HAP-1 (cell line): ENCODE measurements around the gene KLHL22.
"Not testable (repeated sequence)": the region's sequence is repeated elsewhere in the genome, so short reads cannot be mapped to it uniquely, and the experiment has no call there.

Experiments used
- DNase-seq, 2 experiments: peaks; one replicate each; pipeline ENCODE4 v3.0.0-alpha.2; 2016 to 2020; ENCODE audit warnings: low spot score in 2 of 2
- H3K27me3 ChIP-seq: fragments of 250-450 bp; sonication (Bioruptor Pico); 2 replicates; pipeline ENCODE4 v1.5.1; 2020; ENCODE audit warnings: low read depth, mild to moderate bottlenecking, moderate library complexity
- H3K36me3 ChIP-seq: fragments of 250-450 bp; sonication (Bioruptor Pico); replicated peaks from 2 replicates; pipeline ENCODE4 v1.5.1; 2020; ENCODE audit warnings: mild to moderate bottlenecking
- H3K4me1 ChIP-seq: fragments of 250-450 bp; sonication (Bioruptor Pico); 2 replicates; pipeline ENCODE4 v1.5.1; 2020; ENCODE audit warnings: mild to moderate bottlenecking
- H3K4me3 ChIP-seq: fragments of 250-450 bp; sonication (Bioruptor Pico); 2 replicates; pipeline ENCODE4 v1.5.1; 2020; ENCODE audit warnings: mild to moderate bottlenecking, moderate library complexity
- H3K9me3 ChIP-seq: fragments of 250-450 bp; sonication (Bioruptor Pico); 2 replicates; pipeline ENCODE4 v1.5.1; 2020; ENCODE audit warnings: mild to moderate bottlenecking, moderate library complexity
- in situ Hi-C: fragments of 300-500 bp; cut with MboI; formaldehyde crosslinking; loops from 3 replicates; pipeline ENCODE4 v1.14.3; 2020; ENCODE audit warnings: low sequenced_read_pairs, inconsistent platforms, mixed read lengths

KLHL22 gene

DNA sequence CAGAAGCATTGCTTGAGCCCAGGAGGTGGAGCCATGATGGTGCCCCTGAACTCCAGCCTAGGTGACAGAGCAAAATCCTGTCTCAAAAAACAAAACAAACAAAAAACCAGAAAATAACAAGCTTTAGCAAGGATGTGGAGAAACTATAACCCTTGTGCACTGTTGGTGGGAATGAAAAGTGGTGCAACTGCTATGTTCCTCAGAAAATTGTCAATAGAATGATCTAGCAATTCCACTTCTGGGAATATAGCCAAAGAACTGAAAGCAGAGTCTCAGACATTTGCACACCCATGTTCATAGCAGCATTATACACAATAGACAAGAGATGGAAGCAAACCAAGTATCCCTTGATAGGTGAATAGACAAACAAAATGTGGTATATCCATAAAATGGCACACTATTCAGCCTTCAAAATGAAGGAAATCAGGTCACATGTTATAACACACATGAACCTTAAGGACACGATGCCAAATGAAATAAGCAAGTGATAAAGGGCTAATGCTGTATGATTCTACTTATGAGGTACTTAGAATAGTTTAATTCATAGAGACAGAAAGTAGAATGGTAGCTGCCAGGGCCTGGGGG lies 15.9 kb downstream of the KLHL22 start:
- H3K9me3 ChIP-seq: no peaks in the 10 kb centered on the region
- DNase-seq: no peak
- no peaks in the 10 kb centered on the region for H3K36me3 ChIP-seq
- H3K4me1 ChIP-seq: no peaks in the 10 kb centered on the region
- no peaks in the 10 kb centered on the region for H3K27me3 ChIP-seq
- in situ Hi-C loops: no loop called here
- no peak overlapping the region for H3K4me3 ChIP-seq

GRCh38 chr22:20478059-20478458 lies 17.5 kb downstream of the KLHL22 start:
- H3K4me3 ChIP-seq, H3K9me3 ChIP-seq, DNase-seq, H3K36me3 ChIP-seq, H3K4me1 ChIP-seq, H3K27me3 ChIP-seq, in situ Hi-C loops: not testable (repeated sequence)

GRCh38 chr22:20475569-20475968 lies 20.0 kb downstream of the KLHL22 start:
- DNase-seq, H3K9me3 ChIP-seq, H3K27me3 ChIP-seq, in situ Hi-C loops, H3K36me3 ChIP-seq, H3K4me1 ChIP-seq, H3K4me3 ChIP-seq: not testable (repeated sequence)

DNA sequence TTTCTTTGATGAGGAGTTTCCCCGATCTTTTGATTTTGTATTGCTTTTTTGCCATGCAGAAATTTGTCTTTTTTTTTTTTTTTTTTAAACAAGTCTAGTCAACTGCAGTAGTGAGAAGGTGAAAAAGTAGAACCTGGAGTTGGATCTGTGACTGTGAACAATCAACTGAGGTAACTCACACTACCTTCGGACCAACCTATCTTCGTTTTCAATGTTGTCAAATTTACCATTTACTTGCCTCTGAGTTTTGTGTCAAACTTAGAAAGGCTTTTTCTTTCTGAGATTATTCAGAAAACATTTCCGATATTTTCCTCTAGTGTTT lies 20.5 kb downstream of the KLHL22 start:
- no peaks in the 10 kb centered on the region for H3K9me3 ChIP-seq
- H3K36me3 ChIP-seq: peaks cover 6% of the 10 kb centered on the region; the same call in 1 of the 2 replicates
- no peak for DNase-seq
- H3K4me1 ChIP-seq: no peaks in the 10 kb centered on the region
- in situ Hi-C loops: no loop called here
- no peaks in the 10 kb centered on the region for H3K27me3 ChIP-seq
- no peak overlapping the region for H3K4me3 ChIP-seq

DNA sequence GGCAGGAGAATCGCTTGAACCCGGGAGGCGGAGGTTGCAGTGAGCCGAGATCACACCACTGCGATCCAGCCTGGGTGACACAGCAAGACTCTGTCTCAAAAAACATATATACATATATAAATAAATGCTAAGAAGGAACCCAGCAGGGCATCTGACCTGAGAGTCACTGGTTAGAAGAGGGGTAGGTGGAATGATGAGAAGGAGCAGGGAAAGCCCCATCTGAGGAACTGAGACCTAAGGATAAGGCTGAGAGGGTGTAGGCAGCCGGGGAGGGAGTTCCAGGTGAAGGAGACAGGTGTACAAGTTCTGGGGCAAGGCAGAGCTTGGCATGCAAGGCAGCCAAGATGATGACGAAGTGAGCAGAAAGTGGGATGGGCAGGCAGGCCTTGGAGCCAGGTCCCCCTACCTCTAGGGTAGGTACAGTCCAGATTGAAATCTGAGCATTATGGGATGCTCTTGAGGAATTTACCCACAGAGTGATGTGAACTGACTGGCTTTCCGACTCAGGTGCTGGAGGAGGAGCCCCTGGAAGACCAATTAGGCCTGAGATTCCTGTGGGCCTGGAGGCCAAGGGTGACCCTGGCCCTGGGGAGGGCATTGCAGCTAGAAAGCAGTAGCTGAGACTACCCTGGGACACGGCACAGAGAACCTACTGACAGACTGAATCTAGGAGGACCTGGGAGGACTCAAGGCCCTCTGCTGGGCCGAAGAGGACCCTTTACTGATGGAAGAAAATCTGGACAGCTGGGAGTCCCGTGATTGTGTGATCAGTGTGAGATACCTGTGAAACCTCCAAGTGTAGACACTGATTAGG lies 22.8 kb downstream of the KLHL22 start:
- H3K36me3 ChIP-seq: peaks cover 16% of the 10 kb centered on the region; the same call in 1 of the 2 replicates
- no peak overlapping the region for H3K4me3 ChIP-seq
- H3K9me3 ChIP-seq: no peaks in the 10 kb centered on the region
- no peaks in the 10 kb centered on the region for H3K27me3 ChIP-seq
- in situ Hi-C loops: no loop called here
- H3K4me1 ChIP-seq: no peaks in the 10 kb centered on the region
- no peak for DNase-seq

- Histone ChIP-seq H3K4me3 (no peak overlapping the region), H3K27me3 (no peaks in the 10 kb centered on the region), H3K4me1 (no peaks in the 10 kb centered on the region), H3K9me3 (no peaks in the 10 kb centered on the region), H3K36me3 (peaks cover 16% of the 10 kb centered on the region; the same call in 1 of the 2 replicates)
- DNase-seq: no peak
- in situ Hi-C loops: no loop called here
These were observed 24.3 kb downstream of the KLHL22 start for GRCh38 chr22:20471126-20471833.

GRCh38 chr22:20470525-20470924 lies 25.1 kb downstream of the KLHL22 start:
- H3K9me3 ChIP-seq, H3K4me1 ChIP-seq, H3K4me3 ChIP-seq, in situ Hi-C loops, H3K27me3 ChIP-seq, DNase-seq: not testable (repeated sequence)
- peaks cover 16% of the 10 kb centered on the region; the same call in 1 of the 2 replicates for H3K36me3 ChIP-seq

GRCh38 chr22:20469110-20469868 lies 26.3 kb downstream of the KLHL22 start:
- DNase-seq: no peak
- in situ Hi-C loops: no loop called here
- Histone ChIP-seq H3K27me3 (no peaks in the 10 kb centered on the region), H3K4me3 (no peak overlapping the region), H3K36me3 (peaks cover 20% of the 10 kb centered on the region), H3K4me1 (no peaks in the 10 kb centered on the region), H3K9me3 (no peaks in the 10 kb centered on the region)

GRCh38 chr22:20466659-20467379 lies 28.8 kb downstream of the KLHL22 start:
- in situ Hi-C loops: no loop called here
- H3K9me3 ChIP-seq: no peaks in the 10 kb centered on the region
- no peaks in the 10 kb centered on the region for H3K27me3 ChIP-seq
- H3K4me3 ChIP-seq: no peak overlapping the region
- DNase-seq: no peak
- peaks cover 24% of the 10 kb centered on the region for H3K36me3 ChIP-seq
- no peaks in the 10 kb centered on the region for H3K4me1 ChIP-seq

- Histone ChIP-seq H3K36me3 (peaks cover 22% of the 10 kb centered on the region), H3K4me1 (no peaks in the 10 kb centered on the region), H3K9me3 (no peaks in the 10 kb centered on the region), H3K4me3 (no peak overlapping the region), H3K27me3 (no peaks in the 10 kb centered on the region)
- DNase-seq: no peak
- in situ Hi-C loops: no loop called here
These were observed 29.9 kb downstream of the KLHL22 start for GRCh38 chr22:20465759-20466077.

- H3K4me1 ChIP-seq: no peaks in the 10 kb centered on the region
- no peaks in the 10 kb centered on the region for H3K9me3 ChIP-seq
- in situ Hi-C loops: no loop called here
- H3K27me3 ChIP-seq: no peaks in the 10 kb centered on the region
- peaks cover 22% of the 10 kb centered on the region for H3K36me3 ChIP-seq
- no peak for DNase-seq
- no peak overlapping the region for H3K4me3 ChIP-seq
These were observed 30.5 kb downstream of the KLHL22 start for GRCh38 chr22:20464912-20465758.

DNA sequence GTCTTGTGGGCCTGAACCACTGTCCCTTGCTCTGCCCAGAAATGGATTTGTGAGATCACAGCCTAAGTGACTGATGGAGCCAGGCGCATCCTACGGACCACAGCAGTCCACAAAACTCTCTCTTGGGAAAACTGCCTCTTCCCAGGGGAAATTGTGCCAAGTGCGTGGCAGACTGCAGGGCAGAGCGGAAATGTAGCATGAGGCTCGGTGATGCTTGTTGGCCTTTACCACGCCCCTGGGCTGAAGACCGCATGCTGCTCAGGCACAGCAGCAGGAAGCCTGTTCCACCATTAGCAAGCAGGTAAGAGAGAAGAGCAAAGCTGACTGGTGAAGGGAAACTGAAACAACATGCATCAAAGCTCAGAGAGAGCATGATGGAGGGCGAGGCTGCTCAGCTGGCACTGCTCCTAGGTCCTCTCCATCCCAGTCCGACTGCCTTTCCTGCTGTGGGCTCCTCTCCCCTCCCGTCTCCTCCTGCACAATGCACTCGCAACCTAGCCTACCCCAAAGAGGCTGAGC lies 31.4 kb downstream of the KLHL22 start:
- no peak for DNase-seq
- no peaks in the 10 kb centered on the region for H3K27me3 ChIP-seq
- no peaks in the 10 kb centered on the region for H3K4me1 ChIP-seq
- H3K36me3 ChIP-seq: peaks cover 26% of the 10 kb centered on the region
- in situ Hi-C loops: no loop called here
- no peak overlapping the region for H3K4me3 ChIP-seq
- H3K9me3 ChIP-seq: no peaks in the 10 kb centered on the region
